Neural crest cell (in vitro differentiated cells): Measurements from ENCODE around the gene MIEF1. TPM values are rescaled to one million over a fixed set of nuclear protein-coding genes. Genes with fewer than 3 reads are reported as not detected.
A peak's percentile ranks its signal among the peaks of the same experiment; 100 is the strongest.

ENCODE experiments used
- DNase-seq: peaks from one replicate; pipeline ENCODE4 v3.0.0; 2021; ENCODE audit warnings: low read depth, mixed read lengths, low spot score
- H3K27ac Mint-ChIP-seq: one replicate; pipeline ENCODE4 v1.8.0; 2021; ENCODE audit warnings: mild to moderate bottlenecking, mixed read lengths; ENCODE audit not compliant: unreplicated experiment
- H3K27me3 Mint-ChIP-seq: 2 replicates; pipeline ENCODE4 v1.8.0; 2021; ENCODE audit warnings: low read depth, mild to moderate bottlenecking, mixed read lengths
- H3K36me3 Mint-ChIP-seq: 2 replicates; pipeline ENCODE4 v1.8.0; 2021; ENCODE audit warnings: low read depth, mild to moderate bottlenecking, mixed read lengths
- H3K4me1 Mint-ChIP-seq: 2 replicates; pipeline ENCODE4 v1.8.0; 2021; ENCODE audit warnings: mixed read lengths
- H3K4me3 Mint-ChIP-seq: one replicate; pipeline ENCODE4 v1.8.0; 2021; ENCODE audit warnings: mild to moderate bottlenecking, mixed read lengths
- H3K9me3 Mint-ChIP-seq: 2 replicates; pipeline ENCODE4 v1.8.0; 2021; ENCODE audit warnings: mixed read lengths
- CTCF ChIP-seq: fragments of 200-600 bp; sonication (generic); conservative IDR thresholded peaks from 2 replicates; pipeline ENCODE4 v1.5.0; 2021; ENCODE audit warnings: antibody characterized with exemption, mild to moderate bottlenecking
- total RNA-seq: library from RNA; stranded (reverse); gene quantifications from 2 replicates; pipeline ENCODE4 v1.2.1, GENCODE V29; 2021

Gene MIEF1
- total RNA-seq, 1 donor from 2014 or later, result 45.0 TPM

- peak overlapping the region; percentile 97 for H3K27ac Mint-ChIP-seq
- no peaks in the 10 kb centered on the region for H3K36me3 Mint-ChIP-seq
Measured at GRCh38 chr22:39471381-39472141, 30.5 kb upstream of the MIEF1 start.

GRCh38 chr22:39472570-39473556 is 29.2 kb upstream of the MIEF1 start:
- H3K9me3 Mint-ChIP-seq, result no peaks in the 10 kb centered on the region
- H3K27me3 Mint-ChIP-seq, result no peaks in the 10 kb centered on the region
- peak overlapping the region; percentile 35 for H3K27ac Mint-ChIP-seq
- no peak for DNase-seq
- peaks cover 55% of the 10 kb centered on the region for H3K4me1 Mint-ChIP-seq
- no peak for TF ChIP-seq CTCF
- peak overlapping the region; percentile 15 for H3K4me3 Mint-ChIP-seq
- H3K36me3 Mint-ChIP-seq, result no peaks in the 10 kb centered on the region

More at GRCh38 chr22:39471381-39472141, 30.5 kb upstream of the MIEF1 start:
- DNase-seq, result no peak
- H3K4me1 Mint-ChIP-seq, result peaks cover 58% of the 10 kb centered on the region
- H3K4me3 Mint-ChIP-seq, result peak overlapping the region; percentile 57
- H3K9me3 Mint-ChIP-seq, result no peaks in the 10 kb centered on the region
- no peak for TF ChIP-seq CTCF
- no peaks in the 10 kb centered on the region for H3K27me3 Mint-ChIP-seq

GRCh38 chr22:39473851-39474250 is 28.2 kb upstream of the MIEF1 start:
- Mint-ChIP-seq H3K27me3 (no peaks in the 10 kb centered on the region), H3K27ac (no peak overlapping the region), H3K4me1 (peaks cover 50% of the 10 kb centered on the region), H3K36me3 (no peaks in the 10 kb centered on the region), H3K9me3 (no peaks in the 10 kb centered on the region), H3K4me3 (no peak overlapping the region)
- no peak for DNase-seq
- no peak for TF ChIP-seq CTCF

- H3K9me3 Mint-ChIP-seq, result no peaks in the 10 kb centered on the region
- no peak overlapping the region for H3K4me3 Mint-ChIP-seq
- H3K4me1 Mint-ChIP-seq, result peaks cover 46% of the 10 kb centered on the region
- H3K27ac Mint-ChIP-seq, result no peak overlapping the region
- no peaks in the 10 kb centered on the region for H3K36me3 Mint-ChIP-seq
- DNase-seq, result no peak
- TF ChIP-seq CTCF, result no peak
- no peaks in the 10 kb centered on the region for H3K27me3 Mint-ChIP-seq
Measured at GRCh38 chr22:39474351-39475111, 27.6 kb upstream of the MIEF1 start.

GRCh38 chr22:39475337-39475736 is 26.8 kb upstream of the MIEF1 start:
- no peak overlapping the region for H3K4me3 Mint-ChIP-seq
- peaks cover 38% of the 10 kb centered on the region for H3K4me1 Mint-ChIP-seq
- no peak for DNase-seq
- H3K27me3 Mint-ChIP-seq, result no peaks in the 10 kb centered on the region
- no peak overlapping the region for H3K27ac Mint-ChIP-seq
- H3K36me3 Mint-ChIP-seq, result no peaks in the 10 kb centered on the region
- H3K9me3 Mint-ChIP-seq, result no peaks in the 10 kb centered on the region
- TF ChIP-seq CTCF, result no peak
